ENCODE data around the gene CCNB1IP1.
A peak's percentile ranks its signal among the peaks of the same experiment; 100 is the strongest.
"Not testable (repeated sequence)": the region's sequence is repeated elsewhere in the genome, so short reads cannot be mapped to it uniquely, and the experiment has no call there.

The CCNB1IP1 gene

DNA sequence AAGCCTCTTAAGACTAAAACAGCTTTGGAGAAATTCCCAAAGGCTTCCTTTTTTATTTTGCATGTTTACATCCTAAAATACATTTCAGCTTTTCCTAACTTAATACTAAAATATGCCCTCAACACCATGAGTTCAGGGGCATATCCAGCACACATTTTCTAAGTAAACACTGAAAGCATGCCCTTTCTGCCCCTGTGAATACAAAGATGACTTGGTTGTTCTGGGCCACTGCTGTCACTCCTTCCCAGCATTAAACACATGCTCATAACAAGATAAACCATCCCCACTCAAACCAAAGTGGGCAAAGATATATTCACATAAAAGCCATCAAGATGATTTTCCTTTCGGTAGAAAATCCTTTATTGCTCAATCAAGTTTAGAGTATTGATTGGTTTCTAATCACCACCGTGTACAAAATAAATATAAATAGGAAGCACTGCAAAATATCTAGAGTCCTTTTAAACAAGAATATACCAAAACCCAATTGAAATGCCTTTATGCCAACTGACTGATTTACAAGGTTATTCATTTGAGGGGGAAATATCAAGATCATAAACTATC lies 1.9 kb downstream of the CCNB1IP1 start:
- no peak for DNase-seq

DNA sequence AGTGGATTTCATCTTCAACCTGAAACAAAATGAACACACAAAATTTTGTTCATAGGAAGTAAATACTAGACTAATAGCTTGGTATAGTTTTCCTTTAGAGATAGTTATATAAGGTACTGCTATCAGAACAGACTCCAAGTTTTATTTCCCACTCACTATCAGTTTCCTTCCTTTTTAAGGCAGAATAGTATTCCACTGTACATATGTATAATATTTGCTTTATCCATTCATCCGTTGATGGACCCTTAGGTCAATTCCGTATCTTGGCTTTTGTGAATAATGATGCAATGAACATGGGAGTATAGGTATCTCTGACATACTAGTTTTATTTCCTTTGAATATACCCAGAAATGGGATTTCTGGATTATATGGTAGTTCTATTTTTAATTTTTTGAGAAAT lies 3.7 kb downstream of the CCNB1IP1 start:
- no peak for DNase-seq

DNA sequence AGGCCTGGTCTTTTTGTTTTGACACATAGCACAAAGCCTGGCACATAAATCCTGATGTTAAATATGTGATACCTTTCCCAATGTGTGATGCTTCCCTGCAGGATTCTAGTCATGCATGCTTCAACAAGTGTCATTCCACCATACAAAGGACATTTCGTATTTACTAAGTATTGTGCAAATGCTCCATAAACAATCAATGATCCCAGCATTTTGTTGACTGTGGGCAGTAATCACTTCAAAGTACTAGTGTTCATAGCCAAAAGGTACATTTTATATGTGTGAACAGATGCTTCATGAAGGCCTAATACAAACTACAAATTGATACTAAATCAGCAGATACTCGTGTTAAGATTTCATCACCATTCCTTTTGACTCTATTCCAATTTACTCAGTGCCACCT lies 4.4 kb downstream of the CCNB1IP1 start:
- DNase-seq = no peak

DNA sequence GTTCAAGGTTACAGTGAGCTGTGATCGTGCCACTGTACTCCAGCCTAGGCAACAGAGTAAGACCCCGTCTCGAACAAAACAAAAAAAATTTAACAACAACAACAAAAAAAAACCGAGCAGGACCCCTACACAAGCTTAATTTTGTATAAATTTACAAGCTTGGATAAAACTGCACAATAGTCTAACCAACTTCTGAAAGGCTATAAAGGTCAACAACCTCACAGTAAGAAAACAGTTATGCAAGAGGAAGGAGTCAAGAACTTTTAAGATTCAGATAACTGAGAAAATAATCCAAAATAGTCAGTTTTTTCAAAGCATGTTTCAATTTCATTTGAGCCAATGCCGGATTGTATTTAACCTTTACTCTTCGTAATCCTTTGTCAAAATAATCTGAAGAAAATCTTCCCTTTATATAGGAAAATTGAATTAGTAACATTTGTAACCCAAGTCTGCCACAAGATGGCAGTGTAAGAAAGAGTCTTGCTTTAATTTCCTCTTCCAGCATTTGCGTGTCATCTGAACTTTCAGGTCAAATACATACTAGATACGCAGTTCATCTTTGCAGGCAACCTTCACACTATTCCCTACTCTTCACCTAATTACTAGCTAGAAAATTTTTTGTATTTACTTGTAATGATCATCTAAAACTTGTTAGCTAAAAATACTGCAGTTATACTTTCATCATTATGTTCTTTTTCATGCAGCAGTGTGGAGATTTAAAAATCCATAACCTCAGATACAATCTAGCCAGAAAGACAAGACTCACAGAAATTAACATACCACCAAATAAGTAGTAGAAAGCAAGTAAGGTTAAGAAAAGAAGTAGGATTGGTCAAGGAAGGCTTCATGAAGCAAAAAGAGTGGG lies 5.8 kb downstream of the CCNB1IP1 start:
- DNase-seq = no peak

DNA sequence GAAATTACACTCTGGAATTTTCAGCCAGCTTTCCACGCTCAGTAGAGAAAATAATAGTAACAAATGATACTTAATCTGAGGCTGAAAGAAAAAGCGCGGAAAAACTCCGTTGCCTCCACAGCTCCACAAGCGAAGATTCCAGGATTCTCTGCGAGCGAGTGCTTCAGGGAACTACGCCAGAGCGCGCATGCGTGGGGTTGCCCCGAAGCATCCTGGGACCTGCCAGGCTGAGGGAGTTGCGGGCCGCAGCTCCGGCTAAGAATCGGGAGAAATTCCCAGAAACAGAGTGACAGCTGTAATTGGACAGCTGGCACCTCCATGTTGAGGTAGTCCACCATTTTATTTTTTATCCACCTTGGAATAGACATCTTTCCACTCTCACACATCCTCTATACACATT lies 15.4 kb downstream of the CCNB1IP1 start:
- DNase-seq = no peak

DNA sequence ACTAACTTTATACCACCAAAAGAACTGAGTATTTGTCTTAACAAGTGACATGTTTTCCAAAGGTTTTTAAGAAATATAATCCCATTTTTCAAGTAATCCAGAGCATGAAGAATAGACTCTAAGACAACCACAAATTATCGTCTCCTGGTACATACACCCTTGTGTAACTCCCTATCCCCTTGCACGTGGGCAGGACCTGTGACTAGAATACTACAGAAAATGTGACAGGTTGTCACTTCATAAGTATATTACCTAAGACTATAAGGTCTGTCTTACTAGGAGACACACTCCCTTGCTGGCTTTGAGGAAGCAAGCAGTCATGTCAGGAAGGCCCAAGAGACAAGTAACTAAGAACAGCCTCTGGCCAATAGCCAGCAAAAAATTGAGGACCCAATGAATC lies 19.1 kb downstream of the CCNB1IP1 start:
- no peak for DNase-seq

DNA sequence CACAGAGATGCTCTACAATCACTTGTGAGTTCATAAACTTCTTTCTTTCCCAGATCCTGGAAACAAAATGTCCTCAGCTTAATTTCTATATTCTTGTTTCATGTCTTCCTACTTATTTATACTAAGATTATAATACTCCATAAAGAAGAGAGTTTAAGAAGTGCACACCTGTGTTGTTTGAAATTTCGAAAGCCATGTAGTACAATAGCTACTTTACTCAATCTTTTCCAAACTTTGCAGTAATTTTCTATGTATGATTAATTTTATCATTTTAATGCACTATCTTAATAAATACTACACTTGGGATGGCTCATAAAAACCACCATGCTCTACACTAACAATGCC lies 27.0 kb downstream of the CCNB1IP1 start:
- DNase-seq = no peak

DNA sequence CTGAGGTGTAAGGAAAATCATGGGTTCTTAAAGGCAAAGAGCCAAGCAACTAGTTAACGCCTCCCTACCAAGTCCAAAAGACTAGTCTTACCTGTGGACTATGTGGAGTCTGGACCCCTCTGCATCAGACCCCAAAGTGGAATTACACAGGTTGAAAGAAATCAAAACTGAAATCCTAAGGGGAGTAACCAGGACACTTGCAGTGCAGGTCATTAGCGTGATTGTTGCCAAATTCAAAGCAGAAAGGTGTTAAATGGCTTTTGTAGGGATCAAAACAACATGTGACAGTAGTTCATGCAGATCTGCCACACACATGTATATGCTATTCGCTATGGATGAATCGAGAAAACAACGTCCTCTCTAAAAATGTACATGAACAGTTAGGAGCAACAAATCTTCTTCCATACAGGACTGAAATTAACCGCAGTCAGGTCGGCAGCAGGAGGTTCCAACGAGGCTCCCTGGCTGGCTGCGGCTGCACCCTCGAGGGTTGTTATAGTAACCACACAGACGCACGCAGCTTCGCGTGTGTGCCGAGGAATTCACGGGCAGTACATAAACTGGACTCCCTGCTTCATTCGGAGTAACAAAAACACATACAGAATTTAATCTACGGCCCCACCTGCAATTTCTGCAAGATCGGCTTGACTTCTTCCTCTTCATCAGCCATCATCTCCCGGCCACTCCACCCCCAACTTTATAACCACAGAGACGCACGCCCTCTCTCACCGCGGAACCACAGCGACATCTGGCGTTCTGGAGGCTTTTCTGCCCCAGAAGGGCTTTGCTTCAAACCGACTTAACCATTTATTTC lies 27.6 kb downstream of the CCNB1IP1 start, which contains the start of gene TTC5:
Gene TTC5, minus strand, starts transcription at position 687 of the 814 bp plus-strand sequence. Its CDS starts 14 bp downstream, at position 673.
- peak; percentile 90 to 92 for DNase-seq

DNA sequence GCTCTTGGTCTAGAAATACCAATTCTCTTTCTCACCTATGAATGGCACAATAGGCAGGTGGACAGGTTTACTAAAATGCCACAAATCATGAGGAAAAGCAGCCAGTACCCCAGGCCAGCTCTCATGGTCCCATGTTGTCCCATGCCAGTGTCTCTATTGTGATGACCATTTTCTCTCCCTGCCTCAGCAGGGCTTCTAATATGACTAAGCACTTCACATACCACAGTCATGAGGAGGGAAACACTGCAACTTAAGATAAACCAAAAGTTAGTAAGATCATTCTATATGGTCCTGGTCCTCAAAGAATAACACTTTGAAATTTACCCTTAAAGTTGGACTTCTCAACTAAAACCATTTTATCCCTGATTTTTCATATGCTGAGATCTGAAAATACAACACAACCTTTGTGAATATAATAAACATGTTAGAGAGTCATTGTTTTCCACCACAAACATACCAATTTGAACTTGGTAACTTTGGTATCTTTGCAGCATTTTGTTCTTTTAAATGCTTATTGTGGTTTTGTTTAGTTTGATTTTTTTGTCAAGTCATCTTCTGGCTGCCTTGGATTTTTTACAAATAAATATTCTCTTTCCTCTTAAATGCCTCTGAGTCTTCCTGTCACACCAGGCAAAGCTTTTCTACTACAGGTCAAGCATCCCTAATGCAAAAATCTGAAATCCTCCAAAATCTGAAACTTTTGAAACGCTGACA lies 30.9 kb downstream of the CCNB1IP1 start:
- no peak for DNase-seq

DNA sequence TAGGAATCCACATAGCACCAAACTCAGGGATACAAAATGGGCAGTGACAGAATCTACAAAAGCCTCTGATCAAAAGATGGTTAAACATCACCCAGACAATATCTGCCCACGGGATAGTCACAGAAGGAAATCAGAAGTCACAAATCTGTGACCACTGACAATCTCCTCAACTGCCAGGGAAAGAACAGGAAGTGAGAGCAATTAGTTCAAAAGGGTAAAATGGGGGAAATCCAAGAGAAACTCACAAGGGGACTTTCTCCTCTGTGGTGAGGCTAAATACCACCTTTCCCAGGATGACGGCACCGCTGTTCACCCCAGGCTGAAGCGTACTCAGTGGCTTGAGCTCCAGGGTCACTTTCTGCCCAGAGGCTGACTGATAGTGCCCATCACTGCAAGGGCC lies 38.0 kb downstream of the CCNB1IP1 start:
- DNase-seq = no peak

DNA sequence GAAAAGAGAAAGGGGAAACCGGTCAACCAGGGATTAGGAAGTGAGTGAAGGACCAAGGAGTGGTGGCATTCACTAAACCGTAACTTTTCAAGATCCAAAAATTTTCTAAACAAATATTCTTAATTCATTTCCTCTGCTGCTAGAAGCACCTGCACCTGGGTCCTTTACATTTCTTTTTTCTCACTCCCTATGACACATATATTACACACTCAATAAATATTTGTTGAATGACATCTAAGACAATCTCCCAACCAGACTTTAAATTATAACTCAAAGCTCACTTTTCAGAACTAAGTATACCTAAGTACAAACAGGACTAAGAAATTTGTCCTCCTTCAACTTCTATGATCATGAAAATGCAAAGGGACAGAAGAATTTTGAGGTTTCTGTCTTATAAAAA lies 38.4 kb downstream of the CCNB1IP1 start:
- no peak for DNase-seq

DNA sequence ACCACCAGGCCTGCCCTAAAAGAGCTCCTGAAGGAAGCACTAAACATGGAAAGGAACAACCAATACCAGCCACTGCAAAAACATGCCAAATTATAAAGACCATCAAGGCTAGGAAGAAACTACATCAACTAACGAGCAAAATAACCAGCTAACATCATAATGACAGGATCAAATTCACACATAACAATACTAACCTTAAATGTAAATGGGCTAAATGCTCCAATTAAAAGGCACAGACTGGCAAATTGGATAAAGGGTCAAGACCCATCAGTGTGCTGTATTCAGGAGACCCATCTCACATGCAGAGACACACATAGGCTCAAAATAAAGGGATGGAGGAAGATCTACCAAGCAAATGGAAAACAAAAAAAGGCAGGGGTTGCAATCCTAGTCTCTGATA lies 51.1 kb downstream of the CCNB1IP1 start:
- not testable (repeated sequence) for DNase-seq

DNA sequence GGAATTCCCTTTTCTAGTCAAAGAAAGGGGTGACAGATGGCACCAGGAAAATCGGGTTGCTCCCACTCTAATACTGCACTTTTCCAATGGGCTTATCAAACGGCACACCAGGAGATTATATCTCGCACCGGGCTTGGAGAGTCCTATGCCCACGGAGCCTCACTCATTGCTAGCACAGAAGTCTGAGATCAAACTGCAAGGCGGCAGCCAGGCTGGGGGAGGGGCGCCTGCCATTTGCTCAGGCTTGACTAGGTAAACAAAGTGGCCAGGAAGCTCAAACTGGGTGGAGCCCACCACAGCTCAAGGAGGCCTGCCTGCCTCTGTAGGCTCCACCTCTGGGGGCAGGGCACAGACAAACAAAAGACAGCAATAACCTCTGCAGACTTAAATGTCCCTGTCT lies 52.8 kb downstream of the CCNB1IP1 start:
- not testable (repeated sequence) for DNase-seq

DNA sequence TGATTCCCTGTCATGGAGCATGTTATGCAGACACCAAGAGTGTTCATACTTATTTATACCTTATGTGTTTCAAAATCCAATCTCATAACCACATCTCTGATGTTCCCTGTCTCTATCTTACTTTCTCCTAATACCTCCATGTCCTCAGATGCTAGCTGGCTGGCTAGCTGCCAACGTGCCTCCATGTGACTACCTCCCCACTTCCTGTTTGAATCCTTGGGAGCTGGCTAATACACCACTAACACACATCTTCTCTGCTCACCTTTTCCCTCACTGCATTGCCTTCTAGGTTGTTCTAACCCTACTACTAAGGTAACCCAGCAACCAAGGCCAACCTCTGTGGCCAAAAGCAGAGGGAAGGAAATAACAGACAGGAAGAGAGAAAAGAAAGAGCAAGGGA lies 54.7 kb downstream of the CCNB1IP1 start:
- peak in 1 of 2 experiments; percentile 13 for DNase-seq

DNA sequence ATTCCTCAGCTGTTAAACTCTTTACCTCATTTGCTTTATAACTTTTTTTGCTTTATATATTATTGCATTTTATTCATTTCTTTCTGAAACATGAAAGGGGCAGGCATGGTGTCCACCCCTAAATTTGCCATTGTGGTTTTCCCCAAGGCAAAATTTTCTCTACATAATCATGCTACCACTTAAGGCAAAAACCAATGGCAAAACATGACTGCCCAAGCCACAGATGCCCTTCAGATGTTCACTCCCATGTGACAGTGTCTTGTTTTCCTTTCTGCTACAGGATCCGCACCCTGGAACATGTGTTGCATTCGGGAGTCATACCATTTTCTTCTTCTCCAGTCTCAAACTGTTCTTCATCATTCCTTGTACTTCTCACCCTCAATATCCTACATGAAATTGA lies 55.7 kb downstream of the CCNB1IP1 start:
- DNase-seq = no peak

DNA sequence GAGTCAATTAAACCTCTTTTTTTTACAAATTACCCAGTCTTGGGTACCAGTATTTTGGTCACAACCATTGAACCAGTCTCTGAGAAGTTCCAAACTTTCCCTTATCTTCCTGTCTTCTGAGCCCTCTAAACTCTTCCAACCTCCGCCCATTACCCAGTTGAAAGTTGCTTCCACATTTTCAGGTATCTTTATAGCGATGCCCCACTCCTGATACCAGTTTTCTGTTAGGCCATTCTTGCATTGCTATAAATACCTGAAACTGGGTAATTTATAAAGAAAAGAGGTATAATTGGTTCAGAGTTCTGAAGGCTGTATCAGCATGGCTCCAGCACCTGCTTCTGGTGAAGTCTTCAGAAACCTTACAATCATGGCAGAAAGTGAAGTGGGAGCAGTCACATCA lies 59.0 kb downstream of the CCNB1IP1 start:
- no peak for DNase-seq

DNA sequence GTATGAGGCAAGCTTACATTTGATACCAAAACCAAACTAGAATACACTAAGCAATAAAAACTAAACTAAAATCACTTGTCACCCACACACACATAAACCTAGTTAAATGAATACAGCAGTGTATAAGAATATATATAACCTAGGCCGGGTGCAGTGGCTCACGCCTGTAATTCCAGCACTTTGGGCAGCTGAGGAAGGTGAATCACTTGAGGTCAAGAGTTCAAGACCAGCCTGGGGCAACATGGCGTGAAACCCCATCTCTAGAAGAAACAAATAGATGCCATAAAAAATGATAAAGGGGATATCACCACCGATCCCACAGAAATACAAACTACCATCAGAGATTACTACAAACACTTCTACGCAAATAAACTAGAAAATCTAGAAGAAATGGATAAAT lies 68.7 kb downstream of the CCNB1IP1 start:
- not testable (repeated sequence) for DNase-seq

DNA sequence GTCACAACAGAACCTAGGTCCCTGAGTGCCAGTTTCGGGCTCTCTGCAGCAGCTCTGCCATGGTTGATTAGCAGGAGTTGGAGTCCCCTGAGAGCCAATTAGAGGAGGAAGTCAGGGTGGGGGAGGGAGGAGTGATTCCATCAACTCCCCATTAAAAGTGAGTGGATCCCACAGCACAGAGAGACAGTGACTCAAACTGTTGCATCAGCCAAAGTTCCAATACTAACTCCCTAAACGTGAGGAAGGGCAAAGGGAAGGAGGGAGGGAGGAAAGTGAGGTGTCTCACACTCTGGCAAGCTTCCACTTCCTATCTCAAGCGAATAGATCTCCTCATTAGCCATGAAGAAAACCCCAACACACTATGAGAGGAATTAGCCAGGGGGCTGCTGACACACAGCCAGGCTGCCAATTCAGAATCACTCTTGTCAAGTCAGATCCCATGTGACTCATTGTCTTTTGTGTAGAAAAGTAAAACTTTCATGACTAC lies 70.4 kb downstream of the CCNB1IP1 start:
- DNase-seq = no peak

Data from activated CD4-positive, alpha-beta T cell treated with anti-CD3 and anti-CD28 coated beads, Interleukin-2, amount 50 U/mL, for 48 hours (primary cell).